ENCODE results near the gene FMNL2.
"Not testable (repeated sequence)": the region's sequence is repeated elsewhere in the genome, so short reads cannot be mapped to it uniquely, and the experiment has no call there.

Gene FMNL2

DNA sequence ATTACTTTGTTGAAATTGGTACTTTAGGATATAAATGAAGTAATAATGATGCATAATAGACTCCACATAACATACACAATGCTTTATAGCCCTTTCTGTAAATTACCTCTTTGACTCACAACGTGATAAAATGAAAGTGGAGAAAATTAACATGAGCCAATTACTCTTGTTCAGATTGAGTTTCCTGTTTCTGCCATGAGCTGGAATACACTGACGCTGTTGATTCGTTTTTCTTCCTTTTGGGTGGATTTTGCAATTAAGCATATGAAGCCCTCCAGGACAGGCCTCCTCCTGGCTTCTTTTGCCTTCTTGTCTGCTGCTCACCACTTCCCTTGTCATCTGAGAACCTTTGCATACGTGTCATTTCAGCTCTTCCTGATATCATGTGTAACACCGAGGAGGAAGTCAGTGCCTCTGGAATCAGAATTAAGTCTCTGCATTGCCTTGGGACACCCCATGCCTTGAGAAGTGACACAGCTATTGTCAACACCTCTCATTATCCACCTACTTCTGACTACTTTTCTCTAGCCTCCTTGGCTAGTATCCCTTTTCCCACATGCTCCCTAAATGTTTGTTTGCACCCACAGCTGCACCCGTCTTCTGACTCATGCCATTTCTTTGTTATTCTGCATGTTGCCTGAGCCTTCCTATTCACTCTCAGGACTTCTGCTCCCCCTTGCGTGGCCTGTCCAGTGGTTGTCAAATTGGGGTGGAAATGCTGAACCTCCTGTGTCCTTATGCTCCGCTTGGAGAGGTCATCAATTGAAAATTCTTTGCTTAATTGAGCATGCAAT lies 134.1 kb downstream of the FMNL2 start:
- DNase-seq (ENCODE audit: low read depth in 2 of 2), result no peak

DNA sequence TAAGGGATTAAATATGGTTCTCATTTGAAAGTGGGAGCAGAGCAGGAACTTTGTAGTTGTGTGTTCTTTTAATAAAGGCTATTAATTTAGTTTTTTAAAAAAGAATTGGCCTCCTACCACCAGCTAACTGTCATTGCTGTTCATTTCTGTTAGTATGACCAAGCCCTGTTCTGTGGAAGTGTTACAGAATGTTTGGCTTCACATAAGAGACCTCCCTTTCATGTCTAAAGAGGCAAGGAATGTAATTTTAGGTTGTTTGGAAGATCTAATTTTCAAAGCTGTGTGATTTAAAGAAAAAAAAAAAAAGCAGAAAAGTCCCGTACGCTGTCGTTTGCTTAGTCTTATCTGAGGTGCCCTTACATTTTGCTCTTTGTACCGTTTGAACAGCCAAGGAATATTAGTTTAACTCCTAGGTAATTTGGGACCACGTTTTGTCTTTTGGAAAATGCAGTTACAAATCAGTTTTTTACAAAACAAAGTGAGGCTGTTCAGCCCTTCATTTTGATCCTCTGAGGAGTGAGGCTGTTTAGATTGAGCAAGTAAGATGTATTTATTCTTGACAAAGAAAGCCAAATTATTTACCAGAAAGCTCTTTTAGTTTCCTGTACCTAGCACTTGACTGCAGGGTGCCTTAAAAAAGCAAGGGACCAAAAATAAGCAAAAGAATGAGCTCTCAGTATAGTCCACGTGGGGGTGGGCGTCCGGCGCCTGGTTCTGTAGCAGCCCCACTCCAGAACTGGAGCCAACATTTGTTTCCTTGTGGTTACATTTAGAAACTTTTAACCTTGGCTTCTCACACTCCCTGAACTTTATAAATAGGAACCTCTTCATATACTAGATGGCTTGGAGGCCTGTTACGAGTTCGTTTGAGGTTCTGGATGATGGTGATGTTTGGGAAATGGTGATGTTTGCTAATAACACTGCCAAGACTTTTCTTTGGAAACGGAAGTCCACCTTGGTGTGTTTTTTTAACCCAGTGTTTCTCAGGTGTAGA lies 136.2 kb downstream of the FMNL2 start:
- DNase-seq (ENCODE audit: low read depth in 2 of 2), result no peak

GRCh38 chr2:152472481-152472887 lies 137.5 kb downstream of the FMNL2 start:
- DNase-seq (ENCODE audit: low read depth in 2 of 2), result no peak

DNA sequence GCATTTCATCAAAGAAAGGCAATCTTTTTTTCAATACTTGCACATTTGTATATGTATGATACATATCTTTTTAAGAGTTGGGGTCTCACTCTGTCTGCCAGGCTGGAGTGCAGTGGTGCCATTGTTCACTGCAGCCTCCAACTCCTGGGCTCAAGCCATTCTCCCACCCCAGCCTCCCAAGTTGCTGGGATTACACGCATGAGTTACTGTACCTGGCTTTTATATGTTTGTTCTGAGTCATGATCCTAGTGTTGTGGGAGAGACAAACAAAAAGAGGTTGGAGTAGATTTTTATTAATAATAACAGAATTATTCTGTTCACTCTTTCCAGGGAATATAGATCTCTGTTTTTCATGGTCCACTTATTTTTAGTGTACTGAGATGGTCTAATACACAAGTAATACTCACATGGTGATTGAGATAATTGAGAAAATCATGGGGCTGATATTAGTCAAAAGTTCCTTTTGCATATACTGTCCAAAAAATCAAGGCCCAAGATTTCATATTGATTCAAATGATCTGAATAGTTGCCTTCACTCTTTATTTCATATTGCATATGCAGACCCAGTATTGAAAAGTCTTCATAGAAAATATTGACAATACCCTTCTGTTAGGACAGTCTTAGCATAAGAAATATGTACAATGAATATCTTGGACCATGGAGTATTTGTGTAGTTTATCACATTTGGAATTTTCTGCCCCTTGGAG lies 138.3 kb downstream of the FMNL2 start:
- no peak for DNase-seq (ENCODE audit: low read depth in 2 of 2)

- not testable (repeated sequence) for DNase-seq (ENCODE audit: low read depth in 2 of 2)
Measured at GRCh38 chr2:152474523-152474922, 139.5 kb downstream of the FMNL2 start.

DNA sequence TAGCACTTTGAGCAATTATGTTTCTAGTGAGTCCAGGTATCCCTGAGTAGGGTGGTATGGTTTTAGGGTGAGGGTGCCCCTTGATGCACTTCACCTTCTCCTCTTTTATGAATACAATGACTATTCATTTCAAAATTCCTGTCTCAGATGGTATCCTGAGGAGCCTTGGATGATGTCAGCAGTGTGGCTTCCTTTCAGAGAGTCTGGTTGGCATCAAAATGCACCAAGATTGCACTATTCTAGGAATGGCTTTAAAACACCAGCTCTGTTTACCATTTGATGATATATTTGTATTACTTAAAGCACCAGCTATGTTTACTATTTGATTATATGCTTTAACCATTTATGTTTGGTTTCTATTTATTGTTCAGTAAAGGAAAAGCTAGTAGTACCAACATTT lies 141.0 kb downstream of the FMNL2 start:
- no peak for DNase-seq (ENCODE audit: low read depth in 2 of 2)

GRCh38 chr2:152477347-152478092 lies 142.5 kb downstream of the FMNL2 start:
- DNase-seq (ENCODE audit: low read depth in 2 of 2), result no peak

- no peak for DNase-seq (ENCODE audit: low read depth in 2 of 2)
Measured at GRCh38 chr2:152479282-152479681, 144.3 kb downstream of the FMNL2 start.

GRCh38 chr2:152480821-152481399 lies 145.9 kb downstream of the FMNL2 start:
- DNase-seq (ENCODE audit: low read depth in 2 of 2), result no peak

GRCh38 chr2:152481881-152482583 lies 147.1 kb downstream of the FMNL2 start:
- no peak for DNase-seq (ENCODE audit: low read depth in 2 of 2)

- no peak for DNase-seq (ENCODE audit: low read depth in 2 of 2)
Measured at GRCh38 chr2:152483276-152484063, 148.5 kb downstream of the FMNL2 start.

GRCh38 chr2:152485954-152486736 lies 151.2 kb downstream of the FMNL2 start:
- no peak for DNase-seq (ENCODE audit: low read depth in 2 of 2)

DNA sequence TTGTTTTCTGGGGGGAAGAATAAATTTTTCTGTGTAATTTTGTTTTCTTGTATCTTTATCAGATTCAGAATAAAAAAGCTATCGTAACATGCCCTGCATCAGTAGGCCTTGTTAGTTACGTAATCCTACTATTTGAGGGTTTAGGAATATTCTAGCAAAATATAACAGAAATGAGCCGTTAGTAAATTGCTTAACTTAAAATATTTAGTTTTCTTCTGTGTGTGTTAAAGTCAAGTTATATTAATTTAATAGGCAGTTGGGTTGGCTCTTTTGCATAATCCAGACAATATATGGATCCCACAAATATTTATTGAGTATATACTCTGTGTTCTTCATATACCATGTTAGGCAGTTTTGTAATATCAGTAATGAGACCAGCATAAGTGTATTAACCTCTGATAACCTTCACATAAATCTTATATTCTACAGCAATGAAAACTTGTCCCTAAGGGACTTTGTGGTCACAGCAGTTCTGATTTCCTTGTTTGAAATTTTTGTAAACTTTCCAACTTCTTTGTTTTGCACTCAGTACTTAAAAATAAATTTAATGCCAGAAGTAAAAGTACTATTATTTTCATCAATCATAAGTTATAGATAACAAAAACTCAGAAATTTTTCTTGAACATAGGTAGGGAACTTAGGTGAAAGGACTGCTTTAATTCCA lies 151.9 kb downstream of the FMNL2 start:
- DNase-seq (ENCODE audit: low read depth in 2 of 2), result no peak

- no peak for DNase-seq (ENCODE audit: low read depth in 2 of 2)
Measured at GRCh38 chr2:152488075-152488474, 153.1 kb downstream of the FMNL2 start.

DNA sequence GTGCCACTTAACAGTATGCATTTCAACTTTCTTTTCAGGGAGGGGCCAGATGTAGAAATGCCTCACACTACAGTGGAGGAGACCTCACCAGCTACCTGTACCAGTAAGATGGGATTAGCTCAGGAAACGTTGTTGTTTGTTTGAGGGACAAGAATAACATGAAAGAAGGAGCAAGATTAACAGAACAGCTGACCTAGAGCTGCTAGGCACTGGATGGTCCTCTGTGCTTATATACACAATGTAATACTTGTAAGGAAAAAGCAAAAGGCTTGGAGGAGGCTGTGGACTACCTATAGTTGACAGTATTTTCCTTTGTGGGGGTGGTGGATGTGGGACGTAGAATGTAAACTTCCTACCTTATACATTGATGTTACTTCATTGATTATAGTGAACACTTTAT lies 154.4 kb downstream of the FMNL2 start:
- DNase-seq (ENCODE audit: low read depth in 2 of 2), result no peak

GRCh38 chr2:152490686-152491455 lies 155.9 kb downstream of the FMNL2 start:
- no peak for DNase-seq (ENCODE audit: low read depth in 2 of 2)

DNA sequence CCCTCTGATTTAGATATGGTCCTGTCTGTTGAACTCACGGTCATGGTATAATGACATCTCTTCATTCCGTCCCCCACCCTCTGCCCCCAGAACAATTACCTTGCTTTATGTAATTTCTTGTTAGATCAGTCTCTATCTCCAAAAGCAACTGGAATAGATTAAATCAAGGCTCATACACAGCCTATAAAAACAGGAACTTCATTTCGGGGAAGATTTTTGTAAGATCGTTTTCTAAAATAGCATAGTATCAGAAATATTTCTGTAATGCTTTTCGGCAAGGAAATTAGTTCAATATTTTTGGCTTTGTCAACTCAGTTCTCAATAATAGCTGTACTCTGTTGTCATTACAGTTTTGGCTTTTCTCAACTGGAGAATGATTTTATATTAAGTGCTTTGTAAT lies 157.2 kb downstream of the FMNL2 start:
- no peak for DNase-seq (ENCODE audit: low read depth in 2 of 2)
